Testis (tissue), 2 donors: Measurements from ENCODE around the gene FOLR3.

Experiments
- CTCF ChIP-seq, 3 experiments: fragments of 450-650 bp in 2 of 3; fragments of 200-600 bp in 1 of 3; sonication (generic) in 1 of 3; IDR thresholded peaks; one replicate each; pipeline ENCODE4 v1.5.1; 2016 to 2019; ENCODE audit warnings: antibody characterized with exemption in 3 of 3, mild to moderate bottlenecking in 2 of 3, moderate library complexity in 1 of 3
- POLR2A ChIP-seq: fragments of 450-650 bp; IDR thresholded peaks from one replicate; pipeline ENCODE4 v1.6.1; 2017; ENCODE audit warnings: antibody characterized with exemption, mild to moderate bottlenecking, moderate library complexity

GRCh38 chr11:72157131-72157530 is 21.6 kb downstream of the FOLR3 start:
- TF ChIP-seq CTCF (IDR thresholded peaks at IDR 0.05) (no peak), POLR2A (no peak)
